B cell (primary cell): ENCODE results near the gene GPER1. TPM values are rescaled to one million over a fixed set of nuclear protein-coding genes. Genes with fewer than 3 reads are reported as not detected.

Source experiments
- ATAC-seq: fragments of 200-7000 bp; cut with Tn5 transposase; one replicate; pipeline ENCODE4 v1.10.0; 2021; ENCODE audit warnings: low read depth, mild to moderate bottlenecking, moderate number of reproducible peaks, moderate library complexity
- CTCF ChIA-PET: fragments of 350-600 bp; sonication (Branson Sonifier 250); formaldehyde crosslinking; loops from one replicate; lab custom pipeline; 2021; ENCODE audit warnings: antibody characterized with exemption, inconsistent platforms; lab: Charles Lee
- POLR2A ChIA-PET: fragments of 350-600 bp; sonication (Branson Sonifier 250); formaldehyde crosslinking; loops from one replicate; lab custom pipeline; 2021; ENCODE audit warnings: antibody characterized with exemption; lab: Charles Lee
- DNase-seq: peaks from one replicate; pipeline ENCODE4 v3.0.0; 2013
- H2AFZ ChIP-seq: 2 replicates; pipeline ENCODE4 v1.6.1; 2012; ENCODE audit warnings: mild to moderate bottlenecking, low read depth, low read length; ENCODE audit not compliant: insufficient read depth, poor library complexity, severe bottlenecking
- H3K27ac ChIP-seq, 2 donors: 1 replicate in 1 of 2; 2 replicates in 1 of 2; pipeline ENCODE4 v1.5.1; 2012 to 2013; ENCODE audit warnings: low read length in 2 of 2, mild to moderate bottlenecking in 2 of 2, moderate library complexity in 1 of 2
- H3K27me3 ChIP-seq, 4 experiments: fragments of 200-600 bp in 1 of 4; sonication (generic) in 1 of 4; replicated peaks in 1 of 4; 1 replicate in 2 of 4; 2 replicates in 2 of 4; pipeline versions ENCODE4 v1.6.1 to v1.7.0; 2013 to 2016; ENCODE audit warnings: low read length in 3 of 4, mild to moderate bottlenecking in 2 of 4, mixed read lengths in 1 of 4, moderate library complexity in 1 of 4; ENCODE audit not compliant: insufficient read depth in 4 of 4, control insufficient read depth in 3 of 4; ENCODE audit errors: control extremely low read depth in 1 of 4
- H3K36me3 ChIP-seq, 2 experiments: replicated peaks in 1 of 2; 1 replicate in 1 of 2; 2 replicates in 1 of 2; pipeline versions ENCODE4 v1.6.1 to v1.7.1; 2013; ENCODE audit warnings: low read length in 1 of 2; ENCODE audit not compliant: insufficient read depth in 2 of 2, control insufficient read depth in 1 of 2; ENCODE audit errors: control extremely low read depth in 1 of 2, extremely low read depth in 1 of 2
- H3K4me1 ChIP-seq, 2 donors: fragments of 200-600 bp in 1 of 2; sonication (generic) in 1 of 2; 1 replicate in 1 of 2; 2 replicates in 1 of 2; pipeline versions ENCODE4 v1.5.1 to v1.6.1; 2013 to 2017; ENCODE audit warnings: low read length in 2 of 2; ENCODE audit not compliant: control insufficient read depth in 2 of 2, insufficient read depth in 2 of 2
- H3K4me2 ChIP-seq: replicated peaks from 2 replicates; pipeline ENCODE3; 2012; ENCODE audit warnings: mild to moderate bottlenecking, low read depth, low read length; ENCODE audit not compliant: poor library complexity, severe bottlenecking
- H3K4me3 ChIP-seq, 5 experiments: fragments of 200-600 bp in 1 of 5; sonication (generic) in 1 of 5; 1 replicate in 3 of 5; 2 replicates in 2 of 5; pipeline versions ENCODE4 v1.5.1 to v1.7.0; 2011 to 2016; ENCODE audit warnings: low read length in 4 of 5, mild to moderate bottlenecking in 4 of 5, low read depth in 2 of 5, control low read depth in 1 of 5, moderate library complexity in 1 of 5; ENCODE audit not compliant: insufficient read depth in 1 of 5; ENCODE audit errors: control extremely low read depth in 1 of 5, extremely low read depth in 1 of 5
- H3K79me2 ChIP-seq: fragments of 200-600 bp; sonication (generic); one replicate; pipeline ENCODE4 v1.6.0; 2016; ENCODE audit warnings: low read length; ENCODE audit not compliant: control insufficient read depth, insufficient read depth
- H3K9ac ChIP-seq: fragments of 200-600 bp; sonication (generic); 2 replicates; pipeline ENCODE4 v1.6.1; 2017; ENCODE audit warnings: mild to moderate bottlenecking, low read length, moderate library complexity
- H3K9me3 ChIP-seq, 3 donors: one replicate each; pipeline versions ENCODE4 v1.6.1 to v1.7.1; 2013; ENCODE audit warnings: low read length in 2 of 3; ENCODE audit not compliant: control insufficient read depth in 2 of 3, insufficient read depth in 1 of 3; ENCODE audit errors: control extremely low read depth in 1 of 3
- H4K20me1 ChIP-seq: 2 replicates; pipeline ENCODE4 v1.6.0; 2012; ENCODE audit warnings: mild to moderate bottlenecking, low read length; ENCODE audit not compliant: insufficient read depth, control insufficient read depth, poor library complexity, severe bottlenecking
- H3K27ac Mint-ChIP-seq: one replicate; pipeline ENCODE4 v1.8.0; 2021; ENCODE audit warnings: mixed read lengths
- H3K27me3 Mint-ChIP-seq: one replicate; pipeline ENCODE4 v1.8.0; 2021; ENCODE audit warnings: mixed read lengths
- H3K4me1 Mint-ChIP-seq: one replicate; pipeline ENCODE4 v1.8.0; 2021; ENCODE audit warnings: mixed read lengths
- H3K4me3 Mint-ChIP-seq: one replicate; pipeline ENCODE4 v1.8.0; 2021; ENCODE audit warnings: mixed read lengths
- H3K9me3 Mint-ChIP-seq: one replicate; pipeline ENCODE4 v1.8.0; 2022; ENCODE audit warnings: mixed read lengths; ENCODE audit not compliant: insufficient read depth
- EZH2 ChIP-seq: IDR thresholded peaks from 2 replicates; pipeline ENCODE4 v1.6.1; 2012; ENCODE audit warnings: borderline replicate concordance, low read depth, mild to moderate bottlenecking, moderate library complexity, low read length; ENCODE audit not compliant: insufficient read depth, poor library complexity, severe bottlenecking
- WGBS: methylation state at CpG from one replicate; pipeline ENCODE4 v1.1.5; 2013; ENCODE audit warnings: missing lambda C conversion rate; ENCODE audit not compliant: insufficient coverage; 5-methylcytosine and 5-hydroxymethylcytosine counted together
- intact Hi-C: fragments of 100-400 bp; cut with micrococcal nuclease; formaldehyde crosslinking; loops from one replicate; pipeline ENCODE4 v1.10.0; 2022
- polyA plus RNA-seq: library from polyadenylated mRNA; depleted of rRNA; stranded (reverse); fragments of >200 nt; gene quantifications from 2 replicates; pipeline ENCODE4 v1.2.3, GENCODE V29; 2012
- total RNA-seq, 2 donors: library from RNA; stranded (reverse); fragments of 120-200 nt in 1 of 2; gene quantifications; 1 replicate in 1 of 2; 2 replicates in 1 of 2; pipeline versions ENCODE4 v1.2.3 to v1.2.4, GENCODE V29; 2013 to 2022
- TF ChIP-seq, protein P1 (sequence below): fragments of 200-600 bp; IDR thresholded peaks from one replicate; pipeline ENCODE4 v1.8.0; 2022; ENCODE audit warnings: antibody characterized with exemption, mild to moderate bottlenecking

Gene GPER1
- total and polyA plus RNA-seq, 2 donors (not counting 1 experiment from before 2014, with no cell fraction given) = 3.2 to 21.3 TPM

DNA sequence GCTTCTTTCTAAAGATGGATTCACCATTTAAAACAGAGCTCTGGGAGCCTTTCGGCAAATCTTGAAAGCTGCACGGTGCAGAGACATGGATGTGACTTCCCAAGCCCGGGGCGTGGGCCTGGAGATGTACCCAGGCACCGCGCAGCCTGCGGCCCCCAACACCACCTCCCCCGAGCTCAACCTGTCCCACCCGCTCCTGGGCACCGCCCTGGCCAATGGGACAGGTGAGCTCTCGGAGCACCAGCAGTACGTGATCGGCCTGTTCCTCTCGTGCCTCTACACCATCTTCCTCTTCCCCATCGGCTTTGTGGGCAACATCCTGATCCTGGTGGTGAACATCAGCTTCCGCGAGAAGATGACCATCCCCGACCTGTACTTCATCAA is 3.7 kb downstream of the GPER1 start:
- no peak overlapping the region for H3K9ac ChIP-seq
- peaks cover 17% of the 10 kb centered on the region for H3K4me1 Mint-ChIP-seq
- no peak overlapping the region for H2AFZ ChIP-seq
- no peak overlapping the region for H3K27ac ChIP-seq
- no peak overlapping the region for H3K4me2 ChIP-seq
- H3K4me3 ChIP-seq = no peak overlapping the region
- H3K9me3 ChIP-seq = no peaks in the 10 kb centered on the region
- ChIA-PET CTCF (interaction anchor here (1.7 kb wide), 1 partner anchor 99 kb away, joined by 5 read pairs; no protein-coding TSS in a partner anchor), POLR2A (no interaction called here)
- H3K4me3 Mint-ChIP-seq = no peak overlapping the region
- no peaks in the 10 kb centered on the region for H3K36me3 ChIP-seq
- TF ChIP-seq, protein P1, sequence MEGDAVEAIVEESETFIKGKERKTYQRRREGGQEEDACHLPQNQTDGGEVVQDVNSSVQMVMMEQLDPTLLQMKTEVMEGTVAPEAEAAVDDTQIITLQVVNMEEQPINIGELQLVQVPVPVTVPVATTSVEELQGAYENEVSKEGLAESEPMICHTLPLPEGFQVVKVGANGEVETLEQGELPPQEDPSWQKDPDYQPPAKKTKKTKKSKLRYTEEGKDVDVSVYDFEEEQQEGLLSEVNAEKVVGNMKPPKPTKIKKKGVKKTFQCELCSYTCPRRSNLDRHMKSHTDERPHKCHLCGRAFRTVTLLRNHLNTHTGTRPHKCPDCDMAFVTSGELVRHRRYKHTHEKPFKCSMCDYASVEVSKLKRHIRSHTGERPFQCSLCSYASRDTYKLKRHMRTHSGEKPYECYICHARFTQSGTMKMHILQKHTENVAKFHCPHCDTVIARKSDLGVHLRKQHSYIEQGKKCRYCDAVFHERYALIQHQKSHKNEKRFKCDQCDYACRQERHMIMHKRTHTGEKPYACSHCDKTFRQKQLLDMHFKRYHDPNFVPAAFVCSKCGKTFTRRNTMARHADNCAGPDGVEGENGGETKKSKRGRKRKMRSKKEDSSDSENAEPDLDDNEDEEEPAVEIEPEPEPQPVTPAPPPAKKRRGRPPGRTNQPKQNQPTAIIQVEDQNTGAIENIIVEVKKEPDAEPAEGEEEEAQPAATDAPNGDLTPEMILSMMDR = no peak
- TF ChIP-seq EZH2 = no peak
- no peak for ATAC-seq
- no peaks in the 10 kb centered on the region for H3K27me3 Mint-ChIP-seq
- intact Hi-C loops = no loop called here
- H3K9me3 Mint-ChIP-seq = no peaks in the 10 kb centered on the region
- 97% methylated on average over 18 of the region's 18 CpGs for WGBS
- peaks cover 4% of the 10 kb centered on the region for H3K79me2 ChIP-seq
- no peak overlapping the region for H3K27ac Mint-ChIP-seq
- H3K27me3 ChIP-seq = no peaks in the 10 kb centered on the region
- peaks cover 10 to 16% of the 10 kb centered on the region in 2 donors for H3K4me1 ChIP-seq
- no peaks in the 10 kb centered on the region for H4K20me1 ChIP-seq
- DNase-seq = no peak

DNA sequence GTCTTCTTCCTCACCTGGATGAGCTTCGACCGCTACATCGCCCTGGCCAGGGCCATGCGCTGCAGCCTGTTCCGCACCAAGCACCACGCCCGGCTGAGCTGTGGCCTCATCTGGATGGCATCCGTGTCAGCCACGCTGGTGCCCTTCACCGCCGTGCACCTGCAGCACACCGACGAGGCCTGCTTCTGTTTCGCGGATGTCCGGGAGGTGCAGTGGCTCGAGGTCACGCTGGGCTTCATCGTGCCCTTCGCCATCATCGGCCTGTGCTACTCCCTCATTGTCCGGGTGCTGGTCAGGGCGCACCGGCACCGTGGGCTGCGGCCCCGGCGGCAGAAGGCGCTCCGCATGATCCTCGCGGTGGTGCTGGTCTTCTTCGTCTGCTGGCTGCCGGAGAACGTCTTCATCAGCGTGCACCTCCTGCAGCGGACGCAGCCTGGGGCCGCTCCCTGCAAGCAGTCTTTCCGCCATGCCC is 4.3 kb downstream of the GPER1 start:
- TF ChIP-seq, protein P1 = no peak
- TF ChIP-seq EZH2 = no peak
- H3K4me1 Mint-ChIP-seq = peaks cover 12% of the 10 kb centered on the region
- no peaks in the 10 kb centered on the region for H3K27me3 ChIP-seq
- 98% methylated on average over 40 of the region's 40 CpGs for WGBS
- ChIA-PET POLR2A (no interaction called here), CTCF (interaction anchor here (1.7 kb wide), 1 partner anchor 99 kb away, joined by 5 read pairs; no protein-coding TSS in a partner anchor)
- H3K4me1 ChIP-seq = peaks cover 5 to 11% of the 10 kb centered on the region in 2 donors
- H3K27ac Mint-ChIP-seq = no peak overlapping the region
- H3K27me3 Mint-ChIP-seq = no peaks in the 10 kb centered on the region
- H3K9me3 ChIP-seq = no peaks in the 10 kb centered on the region
- no peaks in the 10 kb centered on the region for H4K20me1 ChIP-seq
- peaks cover 4% of the 10 kb centered on the region for H3K79me2 ChIP-seq
- ATAC-seq (no peak), DNase-seq (no peak)
- H3K9ac ChIP-seq = no peak overlapping the region
- no peak overlapping the region for H3K4me2 ChIP-seq
- intact Hi-C loops = no loop called here
- H3K4me3 ChIP-seq = no peak overlapping the region
- no peaks in the 10 kb centered on the region for H3K9me3 Mint-ChIP-seq
- no peaks in the 10 kb centered on the region for H3K36me3 ChIP-seq
- H2AFZ ChIP-seq = no peak overlapping the region
- no peak overlapping the region for H3K4me3 Mint-ChIP-seq
- H3K27ac ChIP-seq = no peak overlapping the region
